ENCODE measurements around the gene RNF145.

Gene RNF145

GRCh38 chr5:159183247-159183646, 26.1 kb downstream of the RNF145 start:
- Histone ChIP-seq H3K4me3 (ENCODE audit: low read depth, low read length) (no peak overlapping the region), H3K36me3 (replicated peaks) (peaks cover 13% of the 10 kb centered on the region), H3K27ac (peak overlapping the region; percentile 90), H3K27me3 (replicated peaks) (no peaks in the 10 kb centered on the region)
- no peak for TF ChIP-seq CTCF (IDR thresholded peaks at IDR 0.05; ENCODE audit: low read depth, low read length, missing control alignments)
- no peak for DNase-seq
- in situ Hi-C loops (cut with HindIII; ENCODE audit: low pct_ligation_motif_present, low sequenced_read_pairs), result no loop called here

DNA sequence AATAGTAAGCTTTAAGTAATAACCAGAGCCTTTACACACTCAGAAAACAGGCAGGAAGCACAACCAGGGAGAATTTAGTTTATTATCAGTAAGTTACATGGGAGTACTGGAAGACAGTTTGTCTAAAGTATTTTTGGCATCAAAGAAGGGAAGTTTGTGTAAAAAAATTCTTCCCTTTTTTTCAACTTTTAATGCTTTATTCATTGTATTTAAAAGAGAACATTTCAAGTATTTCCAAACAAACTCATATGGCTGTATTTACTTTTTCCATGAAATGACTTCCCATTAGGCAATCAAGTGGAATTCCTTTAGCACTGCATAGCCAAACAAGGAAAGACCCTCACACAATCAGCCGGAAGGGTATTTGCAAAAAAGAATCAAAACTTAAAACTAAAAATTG, 26.7 kb downstream of the RNF145 start:
- in situ Hi-C loops (cut with HindIII; ENCODE audit: low pct_ligation_motif_present, low sequenced_read_pairs), result no loop called here
- H3K4me3 ChIP-seq (ENCODE audit: low read depth, low read length), result no peak overlapping the region
- DNase-seq, result no peak
- H3K27ac ChIP-seq, result peak overlapping the region; percentile 90
- peaks cover 12% of the 10 kb centered on the region for H3K36me3 ChIP-seq (replicated peaks)
- no peak for TF ChIP-seq CTCF (IDR thresholded peaks at IDR 0.05; ENCODE audit: low read depth, low read length, missing control alignments)
- no peaks in the 10 kb centered on the region for H3K27me3 ChIP-seq (replicated peaks)

- H3K4me3 ChIP-seq (ENCODE audit: low read depth, low read length), result no peak overlapping the region
- TF ChIP-seq CTCF (IDR thresholded peaks at IDR 0.05; ENCODE audit: low read depth, low read length, missing control alignments), result no peak
- no peaks in the 10 kb centered on the region for H3K27me3 ChIP-seq (replicated peaks)
- H3K27ac ChIP-seq, result peak overlapping the region; percentile 90
- DNase-seq, result no peak
- peaks cover 9% of the 10 kb centered on the region for H3K36me3 ChIP-seq (replicated peaks)
- in situ Hi-C loops (cut with HindIII; ENCODE audit: low pct_ligation_motif_present, low sequenced_read_pairs), result no loop called here
Observed at GRCh38 chr5:159181651-159182050, 27.7 kb downstream of the RNF145 start.

- H3K27ac ChIP-seq, result peak overlapping the region; percentile 90
- no peaks in the 10 kb centered on the region for H3K27me3 ChIP-seq (replicated peaks)
- TF ChIP-seq CTCF (IDR thresholded peaks at IDR 0.05; ENCODE audit: low read depth, low read length, missing control alignments), result no peak
- peaks cover 9% of the 10 kb centered on the region for H3K36me3 ChIP-seq (replicated peaks)
- in situ Hi-C loops (cut with HindIII; ENCODE audit: low pct_ligation_motif_present, low sequenced_read_pairs), result no loop called here
- DNase-seq, result no peak
- no peak overlapping the region for H3K4me3 ChIP-seq (ENCODE audit: low read depth, low read length)
Observed at GRCh38 chr5:159181152-159181551, 28.2 kb downstream of the RNF145 start.

- no peak for TF ChIP-seq CTCF (IDR thresholded peaks at IDR 0.05; ENCODE audit: low read depth, low read length, missing control alignments)
- Histone ChIP-seq H3K36me3 (replicated peaks) (peaks cover 6% of the 10 kb centered on the region), H3K27ac (peak overlapping the region; percentile 90), H3K27me3 (replicated peaks) (no peaks in the 10 kb centered on the region), H3K4me3 (ENCODE audit: low read depth, low read length) (no peak overlapping the region)
- no peak for DNase-seq
- in situ Hi-C loops (cut with HindIII; ENCODE audit: low pct_ligation_motif_present, low sequenced_read_pairs), result no loop called here
Observed at GRCh38 chr5:159179529-159180305, 29.6 kb downstream of the RNF145 start.

- Histone ChIP-seq H3K27ac (peak overlapping the region; percentile 90), H3K4me3 (ENCODE audit: low read depth, low read length) (no peak overlapping the region), H3K27me3 (replicated peaks) (no peaks in the 10 kb centered on the region), H3K36me3 (replicated peaks) (peaks cover 6% of the 10 kb centered on the region)
- TF ChIP-seq CTCF (IDR thresholded peaks at IDR 0.05; ENCODE audit: low read depth, low read length, missing control alignments), result no peak
- DNase-seq, result peak; percentile 92
- in situ Hi-C loops (cut with HindIII; ENCODE audit: low pct_ligation_motif_present, low sequenced_read_pairs), result no loop called here
Observed at GRCh38 chr5:159178978-159179377, 30.4 kb downstream of the RNF145 start.
